ENCODE measurements around the gene TUFT1. TPM values are rescaled to one million over a fixed set of nuclear protein-coding genes. Genes with fewer than 3 reads are reported as not detected.
A peak's percentile ranks its signal among the peaks of the same experiment; 100 is the strongest.

The TUFT1 gene
- total and polyA plus RNA-seq, 2 of the 13 experiments (the other 11 are each of a cell fraction or from before 2014, with no cell fraction given) = 6.4 to 7.3 TPM

GRCh38 chr1:151510957-151511635 is 29.0 kb upstream of the TUFT1 start, which contains the start of gene CGN (continued):
- peak; percentile 41 for TF ChIP-seq TEAD3 (CRISPR knock-in tag; optimal IDR thresholded peaks at IDR 0.05; ENCODE audit: borderline replicate concordance)
- TF ChIP-seq SIN3A (IDR thresholded peaks at IDR 0.05; ENCODE audit: borderline replicate concordance, low read depth, low read length) = no peak
- TF ChIP-seq, protein P1, sequence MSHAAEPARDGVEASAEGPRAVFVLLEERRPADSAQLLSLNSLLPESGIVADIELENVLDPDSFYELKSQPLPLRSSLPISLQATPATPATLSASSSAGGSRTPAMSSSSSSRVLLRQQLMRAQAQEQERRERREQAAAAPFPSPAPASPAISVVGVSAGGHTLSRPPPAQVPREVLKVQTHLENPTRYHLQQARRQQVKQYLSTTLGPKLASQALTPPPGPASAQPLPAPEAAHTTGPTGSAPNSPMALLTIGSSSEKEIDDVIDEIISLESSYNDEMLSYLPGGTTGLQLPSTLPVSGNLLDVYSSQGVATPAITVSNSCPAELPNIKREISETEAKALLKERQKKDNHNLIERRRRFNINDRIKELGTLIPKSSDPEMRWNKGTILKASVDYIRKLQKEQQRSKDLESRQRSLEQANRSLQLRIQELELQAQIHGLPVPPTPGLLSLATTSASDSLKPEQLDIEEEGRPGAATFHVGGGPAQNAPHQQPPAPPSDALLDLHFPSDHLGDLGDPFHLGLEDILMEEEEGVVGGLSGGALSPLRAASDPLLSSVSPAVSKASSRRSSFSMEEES (CRISPR knock-in tag; IDR thresholded peaks at IDR 0.05) = no peak
- no peak for TF ChIP-seq ZNF713 (CRISPR knock-in tag; IDR thresholded peaks at IDR 0.05)
- no peak for TF ChIP-seq TBL1XR1 (IDR thresholded peaks at IDR 0.05; ENCODE audit: borderline replicate concordance, low read length, partially characterized antibody)
- no peak for TF ChIP-seq NONO (IDR thresholded peaks at IDR 0.05)
- TF ChIP-seq NONO (CRISPR knock-in tag; conservative IDR thresholded peaks at IDR 0.05) = 0 out of 2 replicates have a peak, but pooled peaks have one; percentile 21
- TF ChIP-seq ZNF484 (CRISPR knock-in tag; IDR thresholded peaks at IDR 0.05; ENCODE audit: borderline replicate concordance, low read depth) = no peak
- no peak for TF ChIP-seq ZBTB20 (CRISPR knock-in tag; IDR thresholded peaks at IDR 0.05; ENCODE audit: borderline replicate concordance, low read depth)
- no peak for TF ChIP-seq KLF11 (CRISPR knock-in tag; IDR thresholded peaks at IDR 0.05)
- no peak for TF ChIP-seq MLX (CRISPR knock-in tag; IDR thresholded peaks at IDR 0.05)
- TF ChIP-seq, protein P2, sequence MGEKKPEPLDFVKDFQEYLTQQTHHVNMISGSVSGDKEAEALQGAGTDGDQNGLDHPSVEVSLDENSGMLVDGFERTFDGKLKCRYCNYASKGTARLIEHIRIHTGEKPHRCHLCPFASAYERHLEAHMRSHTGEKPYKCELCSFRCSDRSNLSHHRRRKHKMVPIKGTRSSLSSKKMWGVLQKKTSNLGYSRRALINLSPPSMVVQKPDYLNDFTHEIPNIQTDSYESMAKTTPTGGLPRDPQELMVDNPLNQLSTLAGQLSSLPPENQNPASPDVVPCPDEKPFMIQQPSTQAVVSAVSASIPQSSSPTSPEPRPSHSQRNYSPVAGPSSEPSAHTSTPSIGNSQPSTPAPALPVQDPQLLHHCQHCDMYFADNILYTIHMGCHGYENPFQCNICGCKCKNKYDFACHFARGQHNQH (CRISPR knock-in tag; IDR thresholded peaks at IDR 0.05) = peak; percentile 50; the same call in 1 of the 2 replicates
- no peak for TF ChIP-seq ZBTB8A (CRISPR knock-in tag; IDR thresholded peaks at IDR 0.05; ENCODE audit: borderline replicate concordance, low read depth)
- no peak for TF ChIP-seq MTF2 (CRISPR knock-in tag; IDR thresholded peaks at IDR 0.05; ENCODE audit: borderline replicate concordance)
- TF ChIP-seq ZNF230 (CRISPR knock-in tag; IDR thresholded peaks at IDR 0.05) = no peak
- TF ChIP-seq GTF3A (CRISPR knock-in tag; conservative IDR thresholded peaks at IDR 0.05) = no peak
- TF ChIP-seq NFYB (CRISPR knock-in tag; IDR thresholded peaks at IDR 0.05) = peak; percentile 42
- TF ChIP-seq THAP7 (CRISPR knock-in tag; IDR thresholded peaks at IDR 0.05) = no peak
- no peak for TF ChIP-seq SMAD1 (CRISPR knock-in tag; IDR thresholded peaks at IDR 0.05; ENCODE audit: borderline replicate concordance, low read depth)
- TF ChIP-seq, protein P3, sequence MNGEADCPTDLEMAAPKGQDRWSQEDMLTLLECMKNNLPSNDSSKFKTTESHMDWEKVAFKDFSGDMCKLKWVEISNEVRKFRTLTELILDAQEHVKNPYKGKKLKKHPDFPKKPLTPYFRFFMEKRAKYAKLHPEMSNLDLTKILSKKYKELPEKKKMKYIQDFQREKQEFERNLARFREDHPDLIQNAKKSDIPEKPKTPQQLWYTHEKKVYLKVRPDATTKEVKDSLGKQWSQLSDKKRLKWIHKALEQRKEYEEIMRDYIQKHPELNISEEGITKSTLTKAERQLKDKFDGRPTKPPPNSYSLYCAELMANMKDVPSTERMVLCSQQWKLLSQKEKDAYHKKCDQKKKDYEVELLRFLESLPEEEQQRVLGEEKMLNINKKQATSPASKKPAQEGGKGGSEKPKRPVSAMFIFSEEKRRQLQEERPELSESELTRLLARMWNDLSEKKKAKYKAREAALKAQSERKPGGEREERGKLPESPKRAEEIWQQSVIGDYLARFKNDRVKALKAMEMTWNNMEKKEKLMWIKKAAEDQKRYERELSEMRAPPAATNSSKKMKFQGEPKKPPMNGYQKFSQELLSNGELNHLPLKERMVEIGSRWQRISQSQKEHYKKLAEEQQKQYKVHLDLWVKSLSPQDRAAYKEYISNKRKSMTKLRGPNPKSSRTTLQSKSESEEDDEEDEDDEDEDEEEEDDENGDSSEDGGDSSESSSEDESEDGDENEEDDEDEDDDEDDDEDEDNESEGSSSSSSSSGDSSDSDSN (CRISPR knock-in tag; IDR thresholded peaks at IDR 0.05) = peak; percentile 58; the same call in 1 of the 2 replicates
